B cell (primary cell): ENCODE data around the gene GNB1.

Experiments
- CTCF ChIP-seq: fragments of 200-600 bp; IDR thresholded peaks from one replicate; pipeline ENCODE4 v1.8.0; 2022; ENCODE audit warnings: antibody characterized with exemption, mild to moderate bottlenecking
- EZH2 ChIP-seq: IDR thresholded peaks from 2 replicates; pipeline ENCODE4 v1.6.1; 2012; ENCODE audit warnings: borderline replicate concordance, low read depth, mild to moderate bottlenecking, moderate library complexity, low read length; ENCODE audit not compliant: insufficient read depth, poor library complexity, severe bottlenecking

- TF ChIP-seq CTCF, result no peak
- no peak for TF ChIP-seq EZH2
Measured at GRCh38 chr1:1937061-1937460, 46.2 kb upstream of the GNB1 start.
